Gastrocnemius medialis (tissue), 4 donors: ENCODE data around the gene PHACTR1. TPM values are rescaled to one million over a fixed set of nuclear protein-coding genes. Genes with fewer than 3 reads are reported as not detected.

Experiments
- ATAC-seq, 2 donors: fragments of 150-250 bp; one replicate each; pipeline ENCODE4 v1.9.1; 2016
- DNase-seq, 2 donors: peaks; one replicate each; pipeline ENCODE4 v3.0.0-alpha.2; 2019
- H3K27ac ChIP-seq, 4 donors: fragments of 200-600 bp; sonication (generic); 1 replicate in 1 of 4; 2 replicates in 3 of 4; pipeline ENCODE4 v1.5.1; 2016 to 2018; ENCODE audit warnings: mild to moderate bottlenecking in 2 of 4, moderate library complexity in 1 of 4
- H3K27me3 ChIP-seq, 3 donors: fragments of 200-600 bp; sonication (generic) in 2 of 3; 1 replicate in 1 of 3; 2 replicates in 2 of 3; pipeline versions ENCODE4 v1.5.1 to v1.6.0; 2016 to 2019; ENCODE audit warnings: mild to moderate bottlenecking in 1 of 3, moderate library complexity in 1 of 3
- H3K36me3 ChIP-seq, 2 donors: fragments of 200-600 bp; sonication (generic) in 1 of 2; one replicate each; pipeline ENCODE4 v1.5.1; 2017 to 2018
- H3K4me1 ChIP-seq, 2 donors: fragments of 200-600 bp; sonication (generic) in 1 of 2; one replicate each; pipeline ENCODE4 v1.5.1; 2016 to 2017; ENCODE audit warnings: mild to moderate bottlenecking in 2 of 2
- H3K4me3 ChIP-seq, 4 donors: fragments of 200-600 bp; sonication (generic) in 3 of 4; 1 replicate in 1 of 4; 2 replicates in 3 of 4; pipeline ENCODE4 v1.5.1; 2016 to 2019; ENCODE audit warnings: mild to moderate bottlenecking in 2 of 4
- H3K9me3 ChIP-seq, 3 donors: fragments of 200-600 bp; sonication (generic) in 2 of 3; 1 replicate in 1 of 3; 2 replicates in 2 of 3; pipeline ENCODE4 v1.5.1; 2016 to 2019
- CTCF ChIP-seq, 5 experiments: fragments of 450-650 bp in 3 of 5; fragments of 200-600 bp in 2 of 5; sonication (generic) in 2 of 5; IDR thresholded peaks in 4 of 5; conservative IDR thresholded peaks in 1 of 5; 1 replicate in 4 of 5; 2 replicates in 1 of 5; pipeline ENCODE4 v1.5.1; 2016 to 2019; ENCODE audit warnings: antibody characterized with exemption in 5 of 5, mild to moderate bottlenecking in 3 of 5, moderate library complexity in 3 of 5
- POLR2A ChIP-seq, 2 donors: fragments of 450-650 bp; IDR thresholded peaks; one replicate each; pipeline ENCODE4 v1.6.1; 2017; ENCODE audit warnings: antibody characterized with exemption in 2 of 2, mild to moderate bottlenecking in 2 of 2, moderate library complexity in 2 of 2
- in situ Hi-C, 4 donors: fragments of 200-750 bp; cut with MboI; loops; one replicate each; pipeline versions ENCODE4 v1.15.0 to v1.8.0; 2017; ENCODE audit warnings: low sequenced_read_pairs in 4 of 4
- intact Hi-C: fragments of 100-400 bp; cut with DNase I; formaldehyde crosslinking; loops from one replicate; pipeline ENCODE4 v1.15.1; 2023; ENCODE audit warnings: low total_unique reads
- total RNA-seq, 4 donors: library from RNA; depleted of rRNA; stranded (reverse); fragments of >200 nt; gene quantifications; one replicate each; pipeline versions ENCODE4 v1.1.0 to v1.2.3, GENCODE V29; 2016

The PHACTR1 gene
- total RNA-seq, 4 donors from 2014 or later, result 0.07 to 0.82 (median 0.21) TPM

GRCh38 chr6:12772416-12772815 lies 55.8 kb downstream of the PHACTR1 start:
- H3K9me3 ChIP-seq, result no peaks in the 10 kb centered on the region
- ATAC-seq (no peak), DNase-seq (no peak)
- no peaks in the 10 kb centered on the region for H3K36me3 ChIP-seq
- in situ Hi-C loops (no loop called here), intact Hi-C loops (no loop called here)
- H3K27ac ChIP-seq, result no peak overlapping the region
- H3K4me3 ChIP-seq, result no peak overlapping the region
- H3K4me1 ChIP-seq, result no peaks in the 10 kb centered on the region
- no peaks in the 10 kb centered on the region for H3K27me3 ChIP-seq
- TF ChIP-seq POLR2A (IDR thresholded peaks at IDR 0.05) (no peak), CTCF (IDR thresholded peaks at IDR 0.05 in 4 of 5, conservative IDR thresholded peaks at IDR 0.05 in 1 of 5) (no peak)

GRCh38 chr6:12776291-12776690 lies 59.7 kb downstream of the PHACTR1 start:
- no peak overlapping the region for H3K4me3 ChIP-seq
- no peaks in the 10 kb centered on the region for H3K36me3 ChIP-seq
- intact Hi-C loops (no loop called here), in situ Hi-C loops (no loop called here)
- no peak for TF ChIP-seq CTCF (IDR thresholded peaks at IDR 0.05 in 4 of 5, conservative IDR thresholded peaks at IDR 0.05 in 1 of 5)
- no peak for TF ChIP-seq POLR2A (IDR thresholded peaks at IDR 0.05)
- ATAC-seq (no peak), DNase-seq (no peak)
- no peak overlapping the region for H3K27ac ChIP-seq
- H3K9me3 ChIP-seq, result no peaks in the 10 kb centered on the region
- no peaks in the 10 kb centered on the region for H3K27me3 ChIP-seq
- H3K4me1 ChIP-seq, result no peaks in the 10 kb centered on the region

- no peak for TF ChIP-seq CTCF (IDR thresholded peaks at IDR 0.05 in 4 of 5, conservative IDR thresholded peaks at IDR 0.05 in 1 of 5)
- TF ChIP-seq POLR2A (IDR thresholded peaks at IDR 0.05), result no peak
- in situ Hi-C loops (no loop called here), intact Hi-C loops (no loop called here)
- H3K36me3 ChIP-seq, result no peaks in the 10 kb centered on the region
- H3K4me1 ChIP-seq, result no peaks in the 10 kb centered on the region
- ATAC-seq (no peak), DNase-seq (no peak)
- no peaks in the 10 kb centered on the region for H3K9me3 ChIP-seq
- no peak overlapping the region for H3K4me3 ChIP-seq
- no peak overlapping the region for H3K27ac ChIP-seq
- H3K27me3 ChIP-seq, result no peaks in the 10 kb centered on the region
Observed at GRCh38 chr6:12779772-12780171, 63.2 kb downstream of the PHACTR1 start.

GRCh38 chr6:12782136-12782535 lies 65.6 kb downstream of the PHACTR1 start:
- H3K27me3 ChIP-seq, result no peaks in the 10 kb centered on the region
- no peaks in the 10 kb centered on the region for H3K9me3 ChIP-seq
- no peak overlapping the region for H3K27ac ChIP-seq
- H3K4me1 ChIP-seq, result no peaks in the 10 kb centered on the region
- no peak overlapping the region for H3K4me3 ChIP-seq
- DNase-seq (no peak), ATAC-seq (no peak)
- intact Hi-C loops, result no loop called here
- TF ChIP-seq POLR2A (IDR thresholded peaks at IDR 0.05) (no peak), CTCF (IDR thresholded peaks at IDR 0.05 in 4 of 5, conservative IDR thresholded peaks at IDR 0.05 in 1 of 5) (no peak)
- in situ Hi-C loops, result no loop called here
- no peaks in the 10 kb centered on the region for H3K36me3 ChIP-seq

- ATAC-seq (no peak), DNase-seq (no peak)
- Histone ChIP-seq H3K4me3 (no peak overlapping the region), H3K4me1 (no peaks in the 10 kb centered on the region), H3K36me3 (no peaks in the 10 kb centered on the region), H3K27ac (no peak overlapping the region), H3K27me3 (no peaks in the 10 kb centered on the region), H3K9me3 (no peaks in the 10 kb centered on the region)
- in situ Hi-C loops (no loop called here), intact Hi-C loops (no loop called here)
- TF ChIP-seq POLR2A (IDR thresholded peaks at IDR 0.05) (no peak), CTCF (IDR thresholded peaks at IDR 0.05 in 4 of 5, conservative IDR thresholded peaks at IDR 0.05 in 1 of 5) (no peak)
Observed at GRCh38 chr6:12785301-12785700, 68.7 kb downstream of the PHACTR1 start.
